HuH-7.5 (cell line): ENCODE measurements around the gene CCNJL.
A peak's percentile ranks its signal among the peaks of the same experiment; 100 is the strongest.

Source experiments
- DNase-seq: peaks from one replicate; pipeline ENCODE4 v3.0.0; 2011; ENCODE audit warnings: low spot score

CCNJL gene

GRCh38 chr5:160333721-160334120 is 21.4 kb upstream of the CCNJL start:
- no peak for DNase-seq

GRCh38 chr5:160330212-160330611 is 17.8 kb upstream of the CCNJL start:
- DNase-seq, result no peak

- DNase-seq, result no peak
Observed at GRCh38 chr5:160327818-160328217, 15.5 kb upstream of the CCNJL start.

- no peak for DNase-seq
Observed at GRCh38 chr5:160326981-160327380, 14.6 kb upstream of the CCNJL start.

GRCh38 chr5:160325716-160326115 is 13.4 kb upstream of the CCNJL start:
- DNase-seq, result no peak

GRCh38 chr5:160324886-160325285 is 12.5 kb upstream of the CCNJL start:
- DNase-seq, result no peak

GRCh38 chr5:160318409-160318808 is 6.0 kb upstream of the CCNJL start:
- DNase-seq, result no peak

- DNase-seq, result no peak
Observed at GRCh38 chr5:160317434-160317833, 5.1 kb upstream of the CCNJL start.

GRCh38 chr5:160315968-160316367 is 3.6 kb upstream of the CCNJL start:
- peak; percentile 55 for DNase-seq

GRCh38 chr5:160312960-160313727 is 780 bp upstream of the CCNJL start:
- peak; percentile 42 for DNase-seq

GRCh38 chr5:160311491-160312133 is 752 bp downstream of the CCNJL start:
- DNase-seq, result peak; percentile 43

GRCh38 chr5:160310552-160311295 is 1.6 kb downstream of the CCNJL start:
- DNase-seq, result no peak

GRCh38 chr5:160310140-160310539 is 2.2 kb downstream of the CCNJL start:
- no peak for DNase-seq

- no peak for DNase-seq
Observed at GRCh38 chr5:160306696-160307095, 5.7 kb downstream of the CCNJL start.

- DNase-seq, result no peak
Observed at GRCh38 chr5:160305319-160305718, 7.0 kb downstream of the CCNJL start.

- DNase-seq, result no peak
Observed at GRCh38 chr5:160303690-160304089, 8.7 kb downstream of the CCNJL start.

GRCh38 chr5:160298189-160298588 is 14.2 kb downstream of the CCNJL start:
- DNase-seq, result no peak

GRCh38 chr5:160297776-160298175 is 14.6 kb downstream of the CCNJL start:
- no peak for DNase-seq

GRCh38 chr5:160297004-160297403 is 15.4 kb downstream of the CCNJL start:
- DNase-seq, result no peak

GRCh38 chr5:160296496-160296895 is 15.9 kb downstream of the CCNJL start:
- DNase-seq, result no peak

- no peak for DNase-seq
Observed at GRCh38 chr5:160293901-160294561, 18.3 kb downstream of the CCNJL start.

- DNase-seq, result no peak
Observed at GRCh38 chr5:160293386-160293785, 19.0 kb downstream of the CCNJL start.
